Endothelial cell (in vitro differentiated cells): ENCODE measurements around the gene FBP1. TPM values are rescaled to one million over a fixed set of nuclear protein-coding genes. Genes with fewer than 3 reads are reported as not detected.

Experiments used
- DNase-seq: peaks from one replicate; pipeline ENCODE4 v3.0.0; 2021; ENCODE audit warnings: low spot score
- H3K27ac Mint-ChIP-seq: one replicate; pipeline ENCODE4 v1.8.0; 2021; ENCODE audit warnings: mixed read lengths, inconsistent platforms; ENCODE audit not compliant: unreplicated experiment
- H3K27me3 Mint-ChIP-seq: one replicate; pipeline ENCODE4 v1.8.0; 2021; ENCODE audit warnings: mild to moderate bottlenecking, moderate library complexity, mixed read lengths, inconsistent platforms; ENCODE audit not compliant: unreplicated experiment
- H3K36me3 Mint-ChIP-seq: one replicate; pipeline ENCODE4 v1.8.0; 2021; ENCODE audit warnings: mild to moderate bottlenecking, low read depth, mixed read lengths, inconsistent platforms; ENCODE audit not compliant: unreplicated experiment
- H3K4me1 Mint-ChIP-seq: one replicate; pipeline ENCODE4 v1.8.0; 2021; ENCODE audit warnings: mild to moderate bottlenecking, mixed read lengths, inconsistent platforms; ENCODE audit not compliant: unreplicated experiment
- H3K4me3 Mint-ChIP-seq: one replicate; pipeline ENCODE4 v1.8.0; 2021; ENCODE audit warnings: mild to moderate bottlenecking, mixed read lengths, inconsistent platforms; ENCODE audit not compliant: unreplicated experiment
- H3K9me3 Mint-ChIP-seq: one replicate; pipeline ENCODE4 v1.8.0; 2021; ENCODE audit warnings: mixed read lengths, inconsistent platforms; ENCODE audit not compliant: unreplicated experiment
- CTCF ChIP-seq: fragments of 200-600 bp; sonication (generic); IDR thresholded peaks from one replicate; pipeline ENCODE4 v1.5.0; 2021; ENCODE audit warnings: antibody characterized with exemption; ENCODE audit not compliant: unreplicated experiment
- total RNA-seq: library from RNA; stranded (reverse); fragmentation: NEBNext Ultra II Directional; extraction: Animal tissue kit (Norgen Biotek cat#: 25700); gene quantifications from one replicate; pipeline ENCODE4 v1.2.1, GENCODE V29; 2021; ENCODE audit not compliant: unreplicated experiment

Gene FBP1
- total RNA-seq, 1 donor from 2014 or later: not detected

- Mint-ChIP-seq H3K27me3 (peaks cover 5% of the 10 kb centered on the region), H3K4me1 (peaks cover 6% of the 10 kb centered on the region), H3K4me3 (no peak overlapping the region), H3K36me3 (no peaks in the 10 kb centered on the region), H3K27ac (no peak overlapping the region), H3K9me3 (no peaks in the 10 kb centered on the region)
- no peak for TF ChIP-seq CTCF
- DNase-seq: no peak
Observed at GRCh38 chr9:94586316-94586715, 53.0 kb downstream of the FBP1 start.

GRCh38 chr9:94584555-94584954, 54.8 kb downstream of the FBP1 start:
- Mint-ChIP-seq H3K27ac (no peak overlapping the region), H3K4me3 (no peak overlapping the region), H3K4me1 (peaks cover 6% of the 10 kb centered on the region), H3K36me3 (no peaks in the 10 kb centered on the region), H3K9me3 (no peaks in the 10 kb centered on the region), H3K27me3 (peaks cover 4% of the 10 kb centered on the region)
- TF ChIP-seq CTCF: no peak
- DNase-seq: no peak

GRCh38 chr9:94581728-94582127, 57.6 kb downstream of the FBP1 start:
- no peaks in the 10 kb centered on the region for H3K9me3 Mint-ChIP-seq
- no peak overlapping the region for H3K4me3 Mint-ChIP-seq
- peaks cover 9% of the 10 kb centered on the region for H3K4me1 Mint-ChIP-seq
- no peak for TF ChIP-seq CTCF
- H3K36me3 Mint-ChIP-seq: no peaks in the 10 kb centered on the region
- H3K27ac Mint-ChIP-seq: no peak overlapping the region
- no peaks in the 10 kb centered on the region for H3K27me3 Mint-ChIP-seq
- DNase-seq: no peak

GRCh38 chr9:94577571-94577970, 61.7 kb downstream of the FBP1 start:
- no peak for TF ChIP-seq CTCF
- no peaks in the 10 kb centered on the region for H3K9me3 Mint-ChIP-seq
- peaks cover 14% of the 10 kb centered on the region for H3K4me1 Mint-ChIP-seq
- DNase-seq: no peak
- no peak overlapping the region for H3K4me3 Mint-ChIP-seq
- no peak overlapping the region for H3K27ac Mint-ChIP-seq
- H3K27me3 Mint-ChIP-seq: no peaks in the 10 kb centered on the region
- no peaks in the 10 kb centered on the region for H3K36me3 Mint-ChIP-seq

- H3K4me1 Mint-ChIP-seq: peaks cover 14% of the 10 kb centered on the region
- TF ChIP-seq CTCF: no peak
- DNase-seq: no peak
- H3K9me3 Mint-ChIP-seq: no peaks in the 10 kb centered on the region
- no peaks in the 10 kb centered on the region for H3K27me3 Mint-ChIP-seq
- H3K27ac Mint-ChIP-seq: no peak overlapping the region
- no peaks in the 10 kb centered on the region for H3K36me3 Mint-ChIP-seq
- H3K4me3 Mint-ChIP-seq: no peak overlapping the region
Observed at GRCh38 chr9:94577036-94577435, 62.3 kb downstream of the FBP1 start.
